ENCODE results near the gene SLC2A9. TPM values are rescaled to one million over a fixed set of nuclear protein-coding genes. Genes with fewer than 3 reads are reported as not detected.

SLC2A9 gene
- total and polyA plus RNA-seq, 2 of the 4 experiments (the other 2 are of a cell fraction) = 0.72 to 2.1 TPM

DNA sequence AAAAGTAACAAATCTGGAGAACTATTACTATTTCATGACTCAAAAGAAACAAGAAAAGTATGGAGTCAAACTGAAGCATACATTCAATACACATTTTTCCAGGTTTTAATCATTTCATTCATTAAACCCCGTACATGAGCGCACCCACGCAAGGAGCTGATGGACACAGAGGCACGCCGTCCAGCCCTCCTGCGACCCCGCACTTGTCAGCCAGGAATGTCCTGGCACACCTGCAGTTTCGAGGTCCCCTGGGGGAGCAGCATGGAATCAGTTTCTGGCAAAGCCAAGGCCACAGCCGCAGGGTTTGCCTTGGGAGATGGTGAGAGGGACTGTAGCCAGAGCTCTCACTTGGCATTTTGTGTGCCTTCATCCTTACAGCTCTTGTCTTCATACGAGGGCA, 12.8 kb upstream of the SLC2A9 start:
- TF ChIP-seq NFE2L2 (IDR thresholded peaks at IDR 0.05; ENCODE audit: low read depth, low read length) = no peak
- no peak for TF ChIP-seq RCOR1 (IDR thresholded peaks at IDR 0.05; ENCODE audit: insufficient replicate concordance, low read length)
- TF ChIP-seq CHD1 (IDR thresholded peaks at IDR 0.05; ENCODE audit: low read depth, low read length) = no peak
- no peak for TF ChIP-seq MAFK (IDR thresholded peaks at IDR 0.05; ENCODE audit: low read depth, low read length)
- TF ChIP-seq SMC3 (IDR thresholded peaks at IDR 0.05; ENCODE audit: low read depth, low read length) = no peak
- TF ChIP-seq RFX5 (IDR thresholded peaks at IDR 0.05; ENCODE audit: low read depth, low read length) = no peak
- TF ChIP-seq MXI1 (IDR thresholded peaks at IDR 0.05; ENCODE audit: borderline replicate concordance, low read depth, low read length) = no peak
- TF ChIP-seq POLR2A (IDR thresholded peaks at IDR 0.05; ENCODE audit: low read depth, low read length) = no peak
- TF ChIP-seq, protein P1, sequence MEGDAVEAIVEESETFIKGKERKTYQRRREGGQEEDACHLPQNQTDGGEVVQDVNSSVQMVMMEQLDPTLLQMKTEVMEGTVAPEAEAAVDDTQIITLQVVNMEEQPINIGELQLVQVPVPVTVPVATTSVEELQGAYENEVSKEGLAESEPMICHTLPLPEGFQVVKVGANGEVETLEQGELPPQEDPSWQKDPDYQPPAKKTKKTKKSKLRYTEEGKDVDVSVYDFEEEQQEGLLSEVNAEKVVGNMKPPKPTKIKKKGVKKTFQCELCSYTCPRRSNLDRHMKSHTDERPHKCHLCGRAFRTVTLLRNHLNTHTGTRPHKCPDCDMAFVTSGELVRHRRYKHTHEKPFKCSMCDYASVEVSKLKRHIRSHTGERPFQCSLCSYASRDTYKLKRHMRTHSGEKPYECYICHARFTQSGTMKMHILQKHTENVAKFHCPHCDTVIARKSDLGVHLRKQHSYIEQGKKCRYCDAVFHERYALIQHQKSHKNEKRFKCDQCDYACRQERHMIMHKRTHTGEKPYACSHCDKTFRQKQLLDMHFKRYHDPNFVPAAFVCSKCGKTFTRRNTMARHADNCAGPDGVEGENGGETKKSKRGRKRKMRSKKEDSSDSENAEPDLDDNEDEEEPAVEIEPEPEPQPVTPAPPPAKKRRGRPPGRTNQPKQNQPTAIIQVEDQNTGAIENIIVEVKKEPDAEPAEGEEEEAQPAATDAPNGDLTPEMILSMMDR (conservative IDR thresholded peaks at IDR 0.05; ENCODE audit: low read depth, low read length) = no peak
- TF ChIP-seq RAD21 (IDR thresholded peaks at IDR 0.05; ENCODE audit: low read length) = no peak
- TF ChIP-seq, protein P2, sequence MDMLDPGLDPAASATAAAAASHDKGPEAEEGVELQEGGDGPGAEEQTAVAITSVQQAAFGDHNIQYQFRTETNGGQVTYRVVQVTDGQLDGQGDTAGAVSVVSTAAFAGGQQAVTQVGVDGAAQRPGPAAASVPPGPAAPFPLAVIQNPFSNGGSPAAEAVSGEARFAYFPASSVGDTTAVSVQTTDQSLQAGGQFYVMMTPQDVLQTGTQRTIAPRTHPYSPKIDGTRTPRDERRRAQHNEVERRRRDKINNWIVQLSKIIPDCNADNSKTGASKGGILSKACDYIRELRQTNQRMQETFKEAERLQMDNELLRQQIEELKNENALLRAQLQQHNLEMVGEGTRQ (IDR thresholded peaks at IDR 0.05; ENCODE audit: low read depth, low read length) = no peak
- TF ChIP-seq FOS (IDR thresholded peaks at IDR 0.05; ENCODE audit: low read depth, low read length) = no peak
- TF ChIP-seq CEBPB (IDR thresholded peaks at IDR 0.05; ENCODE audit: low read depth, low read length) = no peak
- TF ChIP-seq, protein P3, sequence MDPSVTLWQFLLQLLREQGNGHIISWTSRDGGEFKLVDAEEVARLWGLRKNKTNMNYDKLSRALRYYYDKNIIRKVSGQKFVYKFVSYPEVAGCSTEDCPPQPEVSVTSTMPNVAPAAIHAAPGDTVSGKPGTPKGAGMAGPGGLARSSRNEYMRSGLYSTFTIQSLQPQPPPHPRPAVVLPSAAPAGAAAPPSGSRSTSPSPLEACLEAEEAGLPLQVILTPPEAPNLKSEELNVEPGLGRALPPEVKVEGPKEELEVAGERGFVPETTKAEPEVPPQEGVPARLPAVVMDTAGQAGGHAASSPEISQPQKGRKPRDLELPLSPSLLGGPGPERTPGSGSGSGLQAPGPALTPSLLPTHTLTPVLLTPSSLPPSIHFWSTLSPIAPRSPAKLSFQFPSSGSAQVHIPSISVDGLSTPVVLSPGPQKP (IDR thresholded peaks at IDR 0.05; ENCODE audit: borderline replicate concordance, low read depth, low read length) = no peak
- TF ChIP-seq MAZ (IDR thresholded peaks at IDR 0.05; ENCODE audit: borderline replicate concordance, low read depth, low read length) = no peak
- no peak for TF ChIP-seq BHLHE40 (IDR thresholded peaks at IDR 0.05; ENCODE audit: low read depth, low read length)
- no TSS peak for BruUV-seq (replicated peaks)
- H3K9me1 ChIP-seq (ENCODE audit: insufficient read depth, low read length) = peaks cover 7% of the 10 kb centered on the region
- no peak overlapping the region; the same call in 1 of the 2 replicates for H4K5ac ChIP-seq (ENCODE audit: low read depth, low read length)
- H3K18ac ChIP-seq (ENCODE audit: low read depth, low read length) = peak overlapping the region; percentile 39; the same call in 1 of the 2 replicates
- H4K8ac ChIP-seq (ENCODE audit: low read depth in 2 of 2, low read length in 2 of 2) = no peak overlapping the region
- H3K56ac ChIP-seq (ENCODE audit: extremely low read depth, insufficient read depth, low read length) = no peak overlapping the region
- no peak overlapping the region for H2BK120ac ChIP-seq (ENCODE audit: low read depth, low read length)
- H3K9me3 ChIP-seq (ENCODE audit: control insufficient read depth, insufficient read depth, low read length) = no peaks in the 10 kb centered on the region
- H2AK9ac ChIP-seq (replicated peaks; ENCODE audit: low read depth, low read length, poor library complexity) = peak overlapping the region; percentile 2
- dilution Hi-C loops (cut with HindIII; ENCODE audit: low sequenced_read_pairs, unreplicated experiment) = no loop called here
- ATAC-seq (ENCODE audit: low read depth) = no peak
- DNase-seq = no peak
- no peak overlapping the region; the same call in 1 of the 2 replicates for H3K9ac ChIP-seq (ENCODE audit: low read depth, low read length)
- H2BK5ac ChIP-seq (ENCODE audit: low read depth, low read length, poor library complexity, severe bottlenecking) = no peak overlapping the region
- WGBS, 2 experiments (ENCODE audit: extremely low coverage in 2 of 2, insufficient read length in 1 of 2) = no CpG with 5 or more reads among the region's 10 CpGs
- peak overlapping the region; percentile 56; the same call in 1 of the 2 replicates for H2AK5ac ChIP-seq (ENCODE audit: low read depth, low read length)
- no peaks in the 10 kb centered on the region for H3K36me3 ChIP-seq (ENCODE audit: control insufficient read depth, insufficient read depth, low read length)
- H3K4me3 ChIP-seq (ENCODE audit: insufficient read depth, low read depth, low read length) = no peak overlapping the region
- no peak overlapping the region for H4K91ac ChIP-seq (ENCODE audit: insufficient read depth, low read depth, low read length)
- no peaks in the 10 kb centered on the region for H4K20me1 ChIP-seq (ENCODE audit: insufficient read depth, low read length)
- peak overlapping the region; percentile 45; the same call in 1 of the 2 replicates for H3K14ac ChIP-seq (replicated peaks; ENCODE audit: low read depth, low read length)
- ChIA-PET CTCF (no interaction called here), POLR2A (ENCODE audit: unreplicated experiment) (no interaction called here)
- H3K4me2 ChIP-seq (ENCODE audit: low read depth, low read length) = no peak overlapping the region
- H3K27me3 ChIP-seq (ENCODE audit: control insufficient read depth, insufficient read depth, low read length) = no peaks in the 10 kb centered on the region
- H2AFZ ChIP-seq (replicated peaks; ENCODE audit: low read length, poor library complexity) = peak overlapping the region; percentile 34
- no peak overlapping the region for H2BK20ac ChIP-seq (ENCODE audit: low read depth, low read length)
- peak overlapping the region; percentile 85; the same call in 1 of the 2 replicates for H3K27ac ChIP-seq (ENCODE audit: insufficient read depth, low read length)
- peak overlapping the region; percentile 27 for H3K4ac ChIP-seq (ENCODE audit: low read depth, low read length)
- no peak overlapping the region for H3K23ac ChIP-seq (ENCODE audit: low read depth, low read length)
- H3K4me1 ChIP-seq (ENCODE audit: control insufficient read depth, insufficient read depth, low read length) = peaks cover 23% of the 10 kb centered on the region
- in situ Hi-C loops (cut with MboI; ENCODE audit: low sequenced_read_pairs) = no loop called here
- H2BK15ac ChIP-seq (ENCODE audit: low read depth, low read length) = no peak overlapping the region
- no peaks in the 10 kb centered on the region for H3K79me1 ChIP-seq (ENCODE audit: low read depth in 1 of 2, low read length in 2 of 2)
- intact Hi-C loops (cut with micrococcal nuclease) = no loop called here
